Suppressor macrophage treated with lipopolysaccharide for 1 hour (primary cell): ENCODE data around the gene LIX1L.
A peak's percentile ranks its signal among the peaks of the same experiment; 100 is the strongest.

ENCODE experiments used
- DNase-seq, 3 donors: peaks; one replicate each; pipeline ENCODE4 v3.0.0-alpha.2; 2020 to 2022

The LIX1L gene

GRCh38 chr1:145985129-145985501 is 27.3 kb upstream of the LIX1L start:
- DNase-seq: no peak

GRCh38 chr1:145983960-145984830 is 26.4 kb upstream of the LIX1L start:
- DNase-seq: peak in 1 of 3 donors; percentile 41

GRCh38 chr1:145983206-145983675 is 25.4 kb upstream of the LIX1L start:
- DNase-seq: peak; percentile 49 to 67 (median 64)

GRCh38 chr1:145982010-145982723 is 24.4 kb upstream of the LIX1L start:
- no peak for DNase-seq

DNA sequence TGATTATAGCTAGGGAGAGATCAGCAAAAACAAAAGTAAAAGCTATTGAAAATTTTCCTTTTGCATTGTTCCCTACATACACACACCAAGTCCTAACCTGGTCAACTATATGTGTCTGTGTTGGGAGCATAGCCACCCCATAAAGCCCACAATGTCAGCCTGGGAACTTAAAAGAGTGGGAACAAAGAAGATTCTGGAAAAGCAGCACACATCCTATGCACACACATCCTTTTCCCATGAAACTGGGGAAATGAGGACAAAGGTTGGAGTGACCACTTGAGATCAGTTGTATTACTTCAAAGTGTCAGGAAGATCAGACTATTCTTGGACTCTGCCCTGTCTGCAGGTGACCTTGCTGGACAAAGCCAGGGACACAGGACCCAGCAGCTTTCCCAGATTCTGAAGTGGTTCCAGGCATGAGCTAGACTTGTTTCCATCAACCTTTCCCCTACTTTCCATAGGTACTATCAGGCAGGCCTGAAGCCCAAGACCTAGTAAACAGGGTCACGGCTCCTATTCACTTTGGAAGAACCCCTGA is 22.7 kb upstream of the LIX1L start:
- DNase-seq: no peak

- peak in 2 of 3 donors; percentile 60 to 70 for DNase-seq
These were observed 22.1 kb upstream of the LIX1L start for GRCh38 chr1:145979746-145980456.

GRCh38 chr1:145978854-145979745 is 21.3 kb upstream of the LIX1L start:
- DNase-seq: peak; percentile 97 to 100 (median 99)

- no peak for DNase-seq
These were observed 20.6 kb upstream of the LIX1L start for GRCh38 chr1:145978471-145978853.

GRCh38 chr1:145977486-145978470 is 20.0 kb upstream of the LIX1L start:
- peak; percentile 85 to 87 (median 87) for DNase-seq

- DNase-seq: no peak
These were observed 19.2 kb upstream of the LIX1L start for GRCh38 chr1:145977016-145977415.

GRCh38 chr1:145975216-145975615 is 17.4 kb upstream of the LIX1L start:
- DNase-seq: no peak

- DNase-seq: no peak
These were observed 16.9 kb upstream of the LIX1L start for GRCh38 chr1:145974721-145975120.

- no peak for DNase-seq
These were observed 14.8 kb upstream of the LIX1L start for GRCh38 chr1:145972580-145972979.

- no peak for DNase-seq
These were observed 9.5 kb upstream of the LIX1L start for GRCh38 chr1:145967288-145967687.

GRCh38 chr1:145965119-145965744 is 7.4 kb upstream of the LIX1L start:
- DNase-seq: no peak

GRCh38 chr1:145964328-145965118 is 6.7 kb upstream of the LIX1L start, which contains the start of the genes ANKRD34A and POLR3GL:
Gene ANKRD34A, minus strand, starts transcription at chr1:145964575. Its CDS starts 2,816 bp downstream, at chr1:145961759.
Gene POLR3GL, plus strand, starts transcription at chr1:145964690. Its CDS starts 10,176 bp downstream, at chr1:145974866.
- peak; percentile 93 to 95 (median 94) for DNase-seq

- no peak for DNase-seq
These were observed 5.6 kb upstream of the LIX1L start for GRCh38 chr1:145963265-145964019.
